Colonic mucosa (tissue), 4 donors: ENCODE results near the gene MRTFA. TPM values are rescaled to one million over a fixed set of nuclear protein-coding genes. Genes with fewer than 3 reads are reported as not detected.
A peak's percentile ranks its signal among the peaks of the same experiment; 100 is the strongest.

Experiments used
- DNase-seq: peaks from one replicate; pipeline ENCODE4 v3.0.0-alpha.2; 2020
- H3K27ac ChIP-seq: fragments of 200-600 bp; one replicate; pipeline ENCODE4 v1.8.0; 2021
- H3K27me3 ChIP-seq: fragments of 200-600 bp; one replicate; pipeline ENCODE4 v1.8.0; 2021
- H3K36me3 ChIP-seq: fragments of 200-600 bp; one replicate; pipeline ENCODE4 v1.8.0; 2021
- H3K4me1 ChIP-seq: fragments of 200-600 bp; one replicate; pipeline ENCODE4 v1.8.0; 2021; ENCODE audit warnings: mild to moderate bottlenecking
- H3K4me3 ChIP-seq: fragments of 200-600 bp; one replicate; pipeline ENCODE4 v1.8.0; 2021
- H3K9ac ChIP-seq, 2 donors: one replicate each; pipeline ENCODE4 v1.7.0; 2013; ENCODE audit warnings: control low read depth in 2 of 2, low read depth in 2 of 2, low read length in 2 of 2
- H3K9me3 ChIP-seq: fragments of 200-600 bp; one replicate; pipeline ENCODE4 v1.8.0; 2021
- CTCF ChIP-seq: fragments of 200-600 bp; IDR thresholded peaks from one replicate; pipeline ENCODE4 v1.8.0; 2022; ENCODE audit warnings: antibody characterized with exemption, mild to moderate bottlenecking
- intact Hi-C: fragments of 100-400 bp; cut with DNase I; formaldehyde crosslinking; loops from one replicate; pipeline ENCODE4 v1.14.1; 2022
- total RNA-seq, 2 donors: library from RNA; stranded (reverse); fragmentation: NEBNext Ultra II Directional in 1 of 2; extraction: Animal tissue kit (Norgen Biotek cat#: 25700) in 1 of 2; gene quantifications; one replicate each; pipeline ENCODE4 v1.2.1, GENCODE V29; 2021
- donor health status: healthy.
- donor health status: DM: no; HTN: no; CAD: no.
- donor health status: DM: no; HTN: no; CAD: no.

The MRTFA gene
- 10 to 100 TPM; 31.9 to 35.6 TPM for total RNA-seq

DNA sequence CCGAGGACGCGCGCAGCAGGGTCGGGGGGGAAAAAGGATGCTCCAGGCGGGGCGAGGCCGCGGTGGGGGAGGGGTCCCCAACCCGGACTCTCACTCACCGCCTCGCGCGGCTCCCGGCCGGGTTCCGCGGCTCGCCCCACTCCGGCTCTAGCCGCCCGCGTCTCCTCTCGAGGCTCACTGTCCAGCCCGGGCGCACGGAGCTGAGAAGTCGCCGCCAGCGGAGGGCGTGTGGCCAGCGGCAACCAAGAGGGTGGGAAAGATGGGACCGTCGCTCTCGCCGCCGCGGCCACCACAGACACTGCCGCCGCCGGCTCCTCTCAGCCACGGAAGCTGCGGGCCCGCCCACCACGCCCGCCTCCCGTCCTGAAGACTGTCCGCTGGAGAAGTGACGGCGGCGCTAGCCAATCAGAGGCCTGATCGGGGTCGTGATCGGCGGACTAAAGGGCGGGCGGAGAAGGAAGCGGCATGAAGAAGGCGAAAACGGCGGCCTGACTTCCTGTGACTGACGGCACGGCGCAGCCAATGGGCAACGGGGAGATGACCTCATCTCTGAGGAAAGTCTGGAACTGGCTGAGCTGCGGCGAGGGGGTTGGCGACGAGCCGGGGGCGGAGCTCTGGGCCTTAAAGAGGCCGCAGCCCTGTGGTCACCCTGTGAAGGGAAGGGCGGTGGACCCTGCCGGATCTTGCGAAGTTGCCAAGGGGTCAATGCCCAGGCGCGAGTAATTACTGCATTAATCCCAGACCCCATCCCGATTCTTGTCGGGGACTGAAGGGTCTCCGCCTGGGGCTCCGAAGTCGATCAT lies at the start of gene MRTFA:
Gene MRTFA (minus strand): TSS at position 340 of the 803 bp plus-strand sequence.
- no peak for TF ChIP-seq CTCF
- peak within 1 kb of the TSS; percentile 86 for H3K27ac ChIP-seq
- H3K36me3 ChIP-seq = no peaks in the 10 kb centered on the region
- no peaks in the 10 kb centered on the region for H3K27me3 ChIP-seq
- intact Hi-C loops = no loop called here
- H3K4me3 ChIP-seq = peak within 1 kb of the TSS; percentile 98
- peaks cover 3% of the 10 kb centered on the region for H3K4me1 ChIP-seq
- H3K9ac ChIP-seq = peak within 1 kb of the TSS; percentile 91 to 94
- peak; percentile 100 for DNase-seq
- H3K9me3 ChIP-seq = no peaks in the 10 kb centered on the region

- TF ChIP-seq CTCF = no peak
- Histone ChIP-seq H3K4me3 (no peak overlapping the region), H3K27ac (no peak overlapping the region), H3K36me3 (no peaks in the 10 kb centered on the region), H3K4me1 (no peaks in the 10 kb centered on the region), H3K9me3 (no peaks in the 10 kb centered on the region), H3K9ac (no peak overlapping the region), H3K27me3 (no peaks in the 10 kb centered on the region)
- no peak for DNase-seq
- intact Hi-C loops = loop anchor here (10.0 kb wide), 1 partner anchor 209 kb away; no protein-coding TSS in a partner anchor
These were observed 48.9 kb upstream of the MRTFA start for GRCh38 chr22:40685406-40685805.

GRCh38 chr22:40684728-40685127 lies 48.2 kb upstream of the MRTFA start:
- no peaks in the 10 kb centered on the region for H3K27me3 ChIP-seq
- H3K4me3 ChIP-seq = no peak overlapping the region
- TF ChIP-seq CTCF = no peak
- no peaks in the 10 kb centered on the region for H3K36me3 ChIP-seq
- H3K9me3 ChIP-seq = no peaks in the 10 kb centered on the region
- no peak for DNase-seq
- no peak overlapping the region for H3K9ac ChIP-seq
- no peaks in the 10 kb centered on the region for H3K4me1 ChIP-seq
- intact Hi-C loops = loop anchor here (10.0 kb wide), 1 partner anchor 210 kb away; no protein-coding TSS in a partner anchor
- no peak overlapping the region for H3K27ac ChIP-seq

GRCh38 chr22:40681451-40681850 lies 44.9 kb upstream of the MRTFA start:
- DNase-seq = no peak
- Histone ChIP-seq H3K9ac (no peak overlapping the region), H3K4me3 (no peak overlapping the region), H3K4me1 (no peaks in the 10 kb centered on the region), H3K27ac (no peak overlapping the region), H3K9me3 (no peaks in the 10 kb centered on the region), H3K27me3 (no peaks in the 10 kb centered on the region), H3K36me3 (no peaks in the 10 kb centered on the region)
- no peak for TF ChIP-seq CTCF
- intact Hi-C loops = loop anchor here (10.0 kb wide), 1 partner anchor 213 kb away; no protein-coding TSS in a partner anchor

- DNase-seq = no peak
- TF ChIP-seq CTCF = no peak
- H3K4me3 ChIP-seq = no peak overlapping the region
- no peaks in the 10 kb centered on the region for H3K4me1 ChIP-seq
- intact Hi-C loops = loop anchor here (10.0 kb wide), 1 partner anchor 214 kb away; no protein-coding TSS in a partner anchor
- H3K27me3 ChIP-seq = no peaks in the 10 kb centered on the region
- H3K9me3 ChIP-seq = no peaks in the 10 kb centered on the region
- H3K9ac ChIP-seq = no peak overlapping the region
- H3K36me3 ChIP-seq = no peaks in the 10 kb centered on the region
- H3K27ac ChIP-seq = no peak overlapping the region
These were observed 44.3 kb upstream of the MRTFA start for GRCh38 chr22:40680819-40681183.
